Ishikawa (cell line): Measurements from ENCODE around the gene NAA20.

Source experiments
- EGR1 ChIP-seq: IDR thresholded peaks from 2 replicates; pipeline ENCODE4 v1.6.1; 2012
- REST ChIP-seq: IDR thresholded peaks from 2 replicates; pipeline ENCODE4 v1.6.1; 2012; ENCODE audit warnings: low read depth, mild to moderate bottlenecking
- TEAD4 ChIP-seq: IDR thresholded peaks from 2 replicates; pipeline ENCODE4 v1.6.1; 2012

GRCh38 chr20:19973961-19974629 lies 43.1 kb upstream of the NAA20 start:
- TF ChIP-seq REST (no peak), EGR1 (no peak), TEAD4 (no peak)
